ENCODE measurements around the gene GREM1.

Gene GREM1

DNA sequence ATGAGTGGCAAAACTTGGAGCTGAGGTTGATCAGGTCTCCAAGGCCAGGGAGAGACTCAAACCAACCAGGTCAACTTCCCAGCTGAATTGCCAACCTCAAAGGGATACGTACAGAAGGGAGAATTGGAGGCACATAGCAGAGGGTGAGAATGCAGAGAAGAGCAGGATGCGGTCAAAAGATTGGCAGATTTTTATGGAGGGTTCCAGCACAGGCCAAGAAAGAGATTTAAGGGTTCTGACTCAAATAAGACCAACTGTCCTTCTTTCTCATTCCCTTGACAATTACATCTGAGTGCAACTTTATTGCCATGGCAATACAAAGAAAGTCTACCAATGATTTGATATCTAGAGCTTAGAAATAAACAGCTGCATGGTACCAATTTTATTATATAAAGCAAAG lies 43.1 kb upstream of the GREM1 start:
- DNase-seq, result no peak
- no peak overlapping the region for H3K27ac Mint-ChIP-seq
- no peaks in the 10 kb centered on the region for H3K27me3 Mint-ChIP-seq (ENCODE audit: low read depth, poor library complexity)

DNA sequence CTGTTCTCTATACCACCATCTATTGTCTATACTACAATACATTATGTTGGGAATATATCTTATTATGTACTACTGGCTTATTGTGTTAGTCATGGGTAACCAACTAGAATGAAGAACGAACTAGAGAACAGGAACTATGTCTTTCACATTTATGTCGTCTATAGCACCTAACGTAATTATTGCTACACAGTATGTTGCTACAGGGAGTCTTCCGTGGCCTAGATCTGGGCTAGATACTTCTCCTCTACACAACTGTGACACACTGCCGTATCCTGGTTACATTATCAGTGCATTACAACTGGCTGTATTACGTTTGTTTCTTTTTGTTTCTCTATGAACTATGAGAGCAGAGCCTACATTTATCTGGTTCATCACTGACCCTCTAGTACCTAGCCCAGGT lies 42.3 kb upstream of the GREM1 start:
- Mint-ChIP-seq H3K36me3 (ENCODE audit: low read depth) (peaks cover 13% of the 10 kb centered on the region), H3K9me3 (no peaks in the 10 kb centered on the region), H3K4me3 (no peak overlapping the region), H3K27me3 (ENCODE audit: low read depth, poor library complexity) (no peaks in the 10 kb centered on the region), H3K27ac (no peak overlapping the region), H3K4me1 (peaks cover 18% of the 10 kb centered on the region)
- no peak for DNase-seq
- TF ChIP-seq, protein P1, sequence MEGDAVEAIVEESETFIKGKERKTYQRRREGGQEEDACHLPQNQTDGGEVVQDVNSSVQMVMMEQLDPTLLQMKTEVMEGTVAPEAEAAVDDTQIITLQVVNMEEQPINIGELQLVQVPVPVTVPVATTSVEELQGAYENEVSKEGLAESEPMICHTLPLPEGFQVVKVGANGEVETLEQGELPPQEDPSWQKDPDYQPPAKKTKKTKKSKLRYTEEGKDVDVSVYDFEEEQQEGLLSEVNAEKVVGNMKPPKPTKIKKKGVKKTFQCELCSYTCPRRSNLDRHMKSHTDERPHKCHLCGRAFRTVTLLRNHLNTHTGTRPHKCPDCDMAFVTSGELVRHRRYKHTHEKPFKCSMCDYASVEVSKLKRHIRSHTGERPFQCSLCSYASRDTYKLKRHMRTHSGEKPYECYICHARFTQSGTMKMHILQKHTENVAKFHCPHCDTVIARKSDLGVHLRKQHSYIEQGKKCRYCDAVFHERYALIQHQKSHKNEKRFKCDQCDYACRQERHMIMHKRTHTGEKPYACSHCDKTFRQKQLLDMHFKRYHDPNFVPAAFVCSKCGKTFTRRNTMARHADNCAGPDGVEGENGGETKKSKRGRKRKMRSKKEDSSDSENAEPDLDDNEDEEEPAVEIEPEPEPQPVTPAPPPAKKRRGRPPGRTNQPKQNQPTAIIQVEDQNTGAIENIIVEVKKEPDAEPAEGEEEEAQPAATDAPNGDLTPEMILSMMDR (IDR thresholded peaks at IDR 0.05), result no peak

More for the DNA sequence above, 43.1 kb upstream of the GREM1 start:
- Mint-ChIP-seq H3K36me3 (ENCODE audit: low read depth) (peaks cover 10% of the 10 kb centered on the region), H3K9me3 (no peaks in the 10 kb centered on the region), H3K4me1 (peaks cover 26% of the 10 kb centered on the region), H3K4me3 (no peak overlapping the region)
- TF ChIP-seq, protein P1 (IDR thresholded peaks at IDR 0.05), result no peak

DNA sequence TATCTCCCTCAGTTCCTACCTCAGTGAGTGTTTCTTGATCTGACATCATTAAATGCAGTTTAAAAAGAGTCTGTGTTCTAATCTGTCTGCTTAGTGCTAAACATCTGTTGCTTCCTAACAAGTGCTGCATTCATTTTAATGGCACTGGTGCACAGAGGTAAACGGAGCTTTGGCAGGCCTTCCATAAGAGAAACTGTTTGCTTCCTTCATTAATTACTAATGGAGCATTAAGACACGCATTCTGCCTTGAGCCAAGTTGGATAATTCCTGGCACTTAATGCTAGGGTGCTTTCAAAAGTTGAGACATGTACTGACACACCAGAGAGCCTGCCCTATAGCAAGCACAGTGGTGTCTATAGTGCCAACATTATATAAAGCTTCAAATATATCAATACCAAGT lies 41.6 kb upstream of the GREM1 start:
- TF ChIP-seq, protein P1 (IDR thresholded peaks at IDR 0.05), result no peak
- no peaks in the 10 kb centered on the region for H3K27me3 Mint-ChIP-seq (ENCODE audit: low read depth, poor library complexity)
- H3K4me1 Mint-ChIP-seq, result peaks cover 15% of the 10 kb centered on the region
- DNase-seq, result no peak
- peaks cover 16% of the 10 kb centered on the region for H3K36me3 Mint-ChIP-seq (ENCODE audit: low read depth)
- H3K4me3 Mint-ChIP-seq, result no peak overlapping the region
- no peaks in the 10 kb centered on the region for H3K9me3 Mint-ChIP-seq
- H3K27ac Mint-ChIP-seq, result no peak overlapping the region

DNA sequence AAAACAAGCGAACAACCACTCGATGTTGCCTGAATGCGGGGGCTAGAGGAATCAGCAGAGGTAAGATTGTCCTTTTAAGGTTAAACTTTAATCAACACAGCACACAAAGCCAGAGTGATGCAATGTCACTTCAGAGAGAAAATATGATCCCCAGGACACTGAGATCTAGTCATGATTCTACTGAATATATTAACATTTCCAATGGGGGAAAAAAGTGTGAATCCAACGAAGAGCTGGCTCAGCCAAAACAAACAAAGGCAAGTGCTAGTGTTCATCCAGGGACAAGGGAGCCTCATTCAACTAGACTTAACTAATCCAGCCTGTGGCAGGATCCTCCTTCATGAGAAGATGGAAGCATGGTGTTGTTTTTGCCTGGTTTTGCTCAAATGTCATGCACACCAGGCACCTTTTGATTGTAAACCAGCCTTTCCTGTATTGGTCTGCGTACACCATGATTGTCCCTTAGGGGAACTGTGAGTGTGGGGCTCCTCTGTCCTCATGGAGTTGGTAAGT lies 40.5 kb upstream of the GREM1 start:
- Mint-ChIP-seq H3K9me3 (no peaks in the 10 kb centered on the region), H3K36me3 (ENCODE audit: low read depth) (peaks cover 25% of the 10 kb centered on the region), H3K4me3 (no peak overlapping the region), H3K4me1 (peaks cover 15% of the 10 kb centered on the region), H3K27ac (no peak overlapping the region), H3K27me3 (ENCODE audit: low read depth, poor library complexity) (peaks cover 3% of the 10 kb centered on the region)
- DNase-seq, result no peak
- TF ChIP-seq, protein P1 (IDR thresholded peaks at IDR 0.05), result no peak

DNA sequence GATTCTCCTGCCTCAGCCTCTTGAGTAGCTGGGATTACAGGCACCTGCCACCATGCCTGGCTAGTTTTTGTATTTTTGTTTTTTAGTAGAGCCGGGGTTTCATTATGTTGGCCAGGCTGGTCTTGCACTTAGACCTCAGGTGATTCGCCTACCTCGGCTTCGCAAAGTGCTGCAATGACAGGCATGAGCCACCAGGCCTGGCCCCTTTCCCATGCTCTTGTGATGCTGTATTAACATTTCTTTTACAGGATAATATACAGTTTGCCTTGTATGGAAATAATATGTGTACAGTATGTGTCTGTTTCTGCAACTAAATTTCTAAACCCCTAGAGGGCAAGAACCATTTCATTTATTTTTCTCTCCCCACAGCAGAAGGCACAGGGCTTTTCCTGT lies 38.5 kb upstream of the GREM1 start:
- H3K4me1 Mint-ChIP-seq, result peaks cover 26% of the 10 kb centered on the region

DNA sequence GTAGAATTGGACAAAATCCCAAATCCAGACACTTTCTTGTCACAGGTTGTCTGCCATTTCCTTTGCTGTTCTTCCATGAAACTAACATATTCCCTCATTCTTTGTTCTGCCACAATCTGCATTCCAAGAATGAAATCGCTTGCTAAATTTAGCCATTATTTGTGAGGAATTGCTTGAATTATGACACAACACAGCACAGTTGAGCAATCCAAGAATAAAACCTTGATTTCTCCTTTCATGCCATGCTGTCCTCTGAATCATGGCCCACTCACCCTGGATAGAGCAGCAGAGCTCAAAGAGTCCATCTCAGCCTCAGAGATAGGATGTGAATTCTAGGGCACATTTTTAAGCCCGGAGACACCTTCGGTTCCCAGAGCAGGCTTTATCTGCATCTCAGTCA lies 35.2 kb upstream of the GREM1 start:
- Mint-ChIP-seq H3K36me3 (ENCODE audit: low read depth) (peaks cover 55% of the 10 kb centered on the region), H3K4me3 (no peak overlapping the region), H3K27ac (no peak overlapping the region), H3K4me1 (peaks cover 18% of the 10 kb centered on the region), H3K9me3 (peaks cover 10% of the 10 kb centered on the region), H3K27me3 (ENCODE audit: low read depth, poor library complexity) (peaks cover 3% of the 10 kb centered on the region)
- TF ChIP-seq, protein P1 (IDR thresholded peaks at IDR 0.05), result no peak
- DNase-seq, result no peak

More for the DNA sequence above, 38.5 kb upstream of the GREM1 start:
- peaks cover 25% of the 10 kb centered on the region for H3K36me3 Mint-ChIP-seq (ENCODE audit: low read depth)
- TF ChIP-seq, protein P1 (IDR thresholded peaks at IDR 0.05), result no peak
- no peak overlapping the region for H3K27ac Mint-ChIP-seq
- no peak overlapping the region for H3K4me3 Mint-ChIP-seq
- no peaks in the 10 kb centered on the region for H3K9me3 Mint-ChIP-seq
- peaks cover 3% of the 10 kb centered on the region for H3K27me3 Mint-ChIP-seq (ENCODE audit: low read depth, poor library complexity)
- no peak for DNase-seq

All from nephron progenitor cell (in vitro differentiated cells).